ENCODE results near the gene PGLYRP2.

Gene PGLYRP2

DNA sequence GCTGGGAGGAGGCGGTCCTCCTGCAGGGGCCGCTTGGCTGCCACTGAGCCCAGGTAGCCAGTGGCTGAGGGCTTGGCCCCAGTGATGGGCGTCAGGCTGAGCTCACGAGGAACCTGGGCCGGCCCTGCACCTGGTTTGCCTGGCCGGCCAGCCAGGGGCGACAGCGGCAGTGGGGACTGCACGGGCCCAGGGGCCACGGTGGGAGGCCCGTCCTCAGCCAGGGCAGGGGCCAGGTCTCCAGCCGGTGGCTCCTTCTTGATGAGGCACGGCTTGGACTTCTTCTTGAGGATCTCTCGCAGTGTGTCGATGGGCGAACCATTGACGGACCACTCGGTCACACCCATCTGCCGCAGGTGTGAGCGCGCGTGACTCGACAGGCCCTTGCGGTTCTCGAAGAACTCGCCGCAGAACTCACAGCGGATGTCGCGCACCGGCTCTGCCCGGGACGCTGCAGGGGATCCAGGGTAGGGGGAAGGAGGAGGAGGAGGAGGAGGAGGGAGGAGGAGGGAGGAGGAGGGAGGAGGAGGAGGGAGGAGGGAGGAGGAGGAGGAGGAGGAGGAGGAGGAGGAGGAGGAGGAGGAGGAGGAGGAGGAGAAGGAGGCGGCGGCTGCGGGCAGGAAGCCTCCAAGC lies 53.9 kb downstream of the PGLYRP2 start:
- DNase-seq, result no peak

DNA sequence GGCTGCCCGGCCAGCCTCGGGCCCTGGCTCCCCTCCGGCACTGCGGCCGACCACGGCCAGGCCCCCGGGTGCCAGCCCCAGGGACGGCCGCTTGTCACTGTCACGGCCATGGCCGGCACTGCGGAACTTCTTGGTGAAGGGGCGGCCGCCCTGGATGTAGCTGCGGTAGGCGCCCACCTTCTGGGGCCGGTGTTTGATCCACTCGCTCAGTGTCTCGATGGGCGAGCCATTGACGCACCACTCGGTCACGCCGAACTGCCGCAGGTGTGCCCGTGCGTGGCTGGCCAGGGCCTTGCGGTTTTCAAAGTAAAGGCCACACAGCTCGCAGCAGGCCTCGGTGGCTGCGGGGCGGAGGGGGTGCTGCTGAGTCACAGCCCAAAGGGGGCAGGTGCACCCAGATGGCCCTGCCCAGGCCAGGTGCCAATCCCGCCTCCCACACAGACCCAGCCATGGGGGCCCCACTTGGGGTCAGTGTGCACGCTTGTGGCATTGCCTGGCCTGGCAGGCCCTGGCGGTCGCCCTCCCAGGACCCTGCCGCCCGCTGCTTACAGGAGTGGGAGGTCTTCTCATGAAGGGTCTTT lies 54.5 kb downstream of the PGLYRP2 start:
- DNase-seq, result no peak

DNA sequence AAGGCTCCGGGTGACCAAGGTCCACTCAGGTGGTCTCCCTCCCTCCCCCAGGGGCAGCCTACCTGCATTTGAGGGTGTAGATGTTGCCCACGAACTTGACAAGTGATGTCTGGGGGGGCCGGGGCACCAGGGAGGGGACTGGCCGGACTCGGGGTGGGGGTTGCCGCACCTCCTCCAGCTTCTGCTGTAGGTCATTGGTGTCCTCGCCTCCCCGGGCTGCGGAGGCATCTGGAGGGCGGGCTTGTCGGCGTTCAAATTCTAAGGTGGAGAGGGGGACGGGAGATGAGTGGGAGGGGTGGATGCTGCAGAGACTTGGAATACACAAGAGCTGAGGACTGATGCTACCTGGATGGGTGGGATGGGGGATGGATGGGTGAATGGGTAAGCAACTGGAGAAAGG lies 55.2 kb downstream of the PGLYRP2 start:
- DNase-seq, result no peak

DNA sequence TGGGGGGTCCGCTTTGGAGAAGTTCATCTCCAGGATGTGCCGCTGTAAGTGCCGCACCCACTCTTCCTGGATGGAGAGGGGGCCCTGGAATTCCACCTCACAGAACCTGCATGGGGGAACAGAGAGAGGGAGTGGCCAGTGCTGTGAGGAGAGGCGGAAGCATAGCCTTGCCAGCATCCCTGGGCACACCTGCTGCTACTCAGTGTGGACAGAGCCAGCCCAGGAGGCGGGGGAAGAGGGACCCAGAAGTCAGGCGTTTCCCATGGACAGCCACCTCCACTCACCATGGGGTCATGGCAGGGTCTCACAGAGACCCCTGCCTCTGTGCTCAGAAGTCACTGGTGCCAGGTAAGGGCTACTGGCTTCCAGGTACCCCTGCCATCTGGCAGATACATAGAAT lies 56.2 kb downstream of the PGLYRP2 start:
- no peak for DNase-seq

DNA sequence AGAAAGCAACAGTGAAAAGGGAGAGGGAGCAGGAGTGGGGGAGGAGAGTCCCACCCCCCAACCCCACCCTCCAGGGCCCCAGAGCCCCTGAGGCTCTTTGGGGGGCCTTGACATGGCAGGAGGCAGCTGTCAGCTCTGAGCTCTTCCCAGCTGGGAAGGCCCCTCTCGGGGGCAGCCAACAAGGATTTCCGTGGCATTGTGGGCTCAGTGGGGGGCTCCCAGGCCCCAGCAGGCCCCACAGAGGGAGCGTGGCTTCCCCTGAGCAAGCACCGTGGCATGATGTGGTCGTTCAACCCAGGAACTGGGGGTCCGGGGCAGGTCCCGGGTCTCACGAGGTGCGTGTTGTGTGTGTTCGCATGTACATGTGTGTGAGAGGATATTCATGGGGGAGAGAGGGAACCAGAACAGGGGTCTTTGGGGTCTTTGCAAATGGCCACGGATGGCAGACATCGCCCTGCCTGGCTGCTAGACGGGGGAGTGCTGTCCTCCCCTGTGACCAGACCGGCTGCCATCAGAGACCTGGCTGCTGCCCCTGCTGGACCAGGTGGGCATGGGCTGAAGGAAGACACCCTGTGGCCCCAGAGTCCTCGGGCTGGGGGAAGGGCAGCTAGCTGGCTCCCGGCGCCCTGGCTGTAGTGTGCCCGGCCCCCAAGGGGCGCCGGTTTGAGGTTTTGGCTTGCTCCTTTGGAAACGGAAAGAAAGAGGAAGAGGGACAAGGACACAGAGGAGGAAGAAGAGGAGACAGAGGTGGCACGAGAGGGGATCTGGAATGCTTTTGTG lies 56.8 kb downstream of the PGLYRP2 start:
- no peak for DNase-seq

DNA sequence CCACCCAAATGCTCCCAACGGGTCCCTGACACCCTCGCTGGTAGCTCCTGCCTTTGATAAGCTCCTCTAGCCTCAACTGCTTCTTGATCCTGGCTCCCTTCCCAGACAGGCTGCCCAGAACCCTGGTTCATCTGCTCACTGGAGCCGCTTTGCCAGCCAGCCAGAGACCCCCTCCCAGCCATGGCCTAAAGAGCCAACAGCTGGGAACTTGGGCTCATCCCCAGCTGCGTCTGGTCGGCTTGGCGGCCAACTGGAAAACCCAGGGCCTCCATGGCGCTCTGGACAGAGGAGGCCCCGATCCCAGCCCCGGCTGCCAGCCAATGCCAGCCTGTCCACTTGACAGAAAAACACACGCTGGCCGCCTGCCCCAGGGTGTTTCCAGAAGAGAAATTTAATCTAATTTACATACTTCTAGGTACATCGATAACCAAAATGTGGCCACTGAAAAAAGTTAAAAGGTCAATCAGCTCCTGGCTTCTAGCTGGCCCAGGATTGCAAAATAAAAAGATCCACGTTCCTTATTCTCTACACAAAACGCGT lies 57.5 kb downstream of the PGLYRP2 start:
- DNase-seq, result no peak

DNA sequence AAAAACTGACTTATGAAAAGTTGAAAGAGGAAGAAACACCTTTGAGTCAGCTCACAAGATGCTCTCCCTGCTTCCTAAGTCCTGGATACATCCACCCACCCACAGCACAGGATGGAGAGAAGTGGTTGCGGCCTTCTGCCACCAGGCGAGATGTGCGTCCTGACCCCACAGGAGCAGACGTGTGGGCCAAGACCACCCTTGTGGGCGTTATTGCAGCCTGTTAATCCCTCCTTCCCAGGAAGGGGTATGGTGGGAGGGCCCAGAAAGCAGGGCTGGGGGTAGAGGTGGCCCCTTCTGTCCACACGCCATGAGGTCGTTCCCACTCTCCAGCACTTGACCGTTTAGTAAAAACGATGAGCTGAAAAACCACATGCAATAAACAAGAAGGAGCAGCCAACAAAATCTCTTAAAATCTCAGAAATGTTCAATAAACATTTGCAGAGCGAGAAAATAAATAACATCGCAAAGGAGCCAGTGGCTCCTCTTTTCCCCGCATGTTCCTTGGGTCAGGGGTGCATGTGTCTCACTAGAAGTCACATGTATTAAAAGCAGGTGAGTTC lies 58.1 kb downstream of the PGLYRP2 start:
- DNase-seq, result no peak

DNA sequence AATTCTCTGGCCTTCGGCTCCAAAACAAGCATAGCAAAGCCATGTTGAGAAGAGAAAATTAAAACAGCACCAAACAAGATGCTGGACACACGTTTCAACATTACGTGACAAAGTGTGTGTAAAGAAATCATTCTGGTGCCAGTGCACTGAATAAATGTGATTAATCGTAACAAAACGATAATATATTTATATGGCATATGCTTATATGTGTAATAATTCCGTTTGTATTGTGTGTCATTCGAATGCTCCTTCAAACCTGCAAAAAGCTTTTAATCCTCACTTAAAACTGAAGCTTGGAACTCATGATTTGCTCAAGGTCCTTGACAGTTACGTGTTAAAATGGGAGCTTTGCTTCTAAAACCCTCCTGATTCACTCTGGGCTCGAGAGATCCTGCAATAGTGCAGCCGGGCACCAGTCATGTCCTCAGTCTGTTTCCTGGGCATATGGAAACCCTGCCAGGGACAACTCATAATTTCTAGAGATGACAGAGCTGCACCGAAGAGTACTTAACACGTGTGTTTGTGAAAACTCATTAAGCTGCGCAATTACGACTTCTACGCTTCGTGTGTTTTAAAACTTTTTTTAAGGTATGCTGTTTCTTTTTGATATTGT lies 59.8 kb downstream of the PGLYRP2 start:
- no peak for DNase-seq
